ENCODE results near the gene FBXL14. TPM values are rescaled to one million over a fixed set of nuclear protein-coding genes. Genes with fewer than 3 reads are reported as not detected.
A peak's percentile ranks its signal among the peaks of the same experiment; 100 is the strongest.

The FBXL14 gene
- total RNA-seq, 2 donors from 2014 or later = 10.0 to 20.4 TPM

DNA sequence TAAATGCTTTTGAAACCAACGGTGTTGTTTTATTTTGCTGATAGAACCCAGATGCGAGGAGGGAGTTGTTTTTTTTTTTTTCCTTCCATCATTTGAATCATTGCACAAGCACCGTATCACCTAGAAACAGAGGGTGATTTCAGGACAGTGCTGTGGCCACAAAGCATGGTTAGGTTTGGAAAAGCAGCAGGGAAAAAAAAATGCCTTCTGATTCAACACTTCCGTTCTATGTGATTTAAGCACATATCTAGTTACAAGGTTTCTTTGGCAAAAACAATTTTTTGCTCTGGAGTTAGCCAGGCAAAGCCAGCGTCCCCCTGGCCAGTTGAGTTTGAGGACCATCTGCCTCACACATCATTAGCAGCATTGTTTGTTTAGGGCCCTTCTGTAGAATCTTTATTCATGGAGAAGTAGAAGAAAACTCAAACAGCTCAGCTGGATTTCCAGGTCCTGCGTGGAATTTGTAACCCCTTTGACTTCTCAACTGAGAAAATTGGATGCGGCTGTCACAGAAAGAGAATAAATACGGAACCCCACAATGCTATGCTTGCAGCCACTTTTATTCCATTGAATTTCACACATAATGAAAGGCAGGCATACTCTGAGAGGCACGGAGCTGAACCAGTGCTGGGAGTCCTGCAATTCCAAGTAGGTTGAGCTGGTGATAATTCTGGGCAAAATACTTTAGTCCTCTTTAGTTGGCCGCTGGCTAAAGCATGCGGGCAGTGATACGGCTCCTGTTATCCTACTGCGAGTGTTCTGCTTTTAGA lies 17.6 kb upstream of the FBXL14 start:
- 69 to 80% methylated on average over 5 to 13 of the region's 13 CpGs for WGBS, 2 experiments (ENCODE audit: insufficient coverage in 1 of 2, insufficient read length in 1 of 2)
- H3K27me3 Mint-ChIP-seq (ENCODE audit: insufficient read depth) = peaks cover 18% of the 10 kb centered on the region
- H3K9ac ChIP-seq (ENCODE audit: extremely low read depth, low read length, poor library complexity, severe bottlenecking) = no peak overlapping the region
- no peaks in the 10 kb centered on the region for H3K4me1 ChIP-seq (ENCODE audit: control insufficient read depth, insufficient read depth, low read length)
- peaks cover 9% of the 10 kb centered on the region for H3K4me1 Mint-ChIP-seq
- no peaks in the 10 kb centered on the region for H3K9me3 ChIP-seq (ENCODE audit: control insufficient read depth, low read length)
- H3K36me3 ChIP-seq (ENCODE audit: control insufficient read depth, insufficient read depth, low read length) = no peaks in the 10 kb centered on the region
- H3K27ac Mint-ChIP-seq = no peak overlapping the region
- H3K27me3 ChIP-seq (ENCODE audit: control insufficient read depth, insufficient read depth, low read length, poor library complexity, severe bottlenecking) = no peaks in the 10 kb centered on the region
- H3K4me3 Mint-ChIP-seq = no peak overlapping the region
- no peaks in the 10 kb centered on the region for H3K9me3 Mint-ChIP-seq
- H3K4me3 ChIP-seq (ENCODE audit: low read length) = no peak overlapping the region
- peak overlapping the region; percentile 89 for H3K27ac ChIP-seq (ENCODE audit: low read depth, low read length)
- no peak for DNase-seq
- H3K36me3 Mint-ChIP-seq (ENCODE audit: low read depth) = no peaks in the 10 kb centered on the region
- TF ChIP-seq, protein P1, sequence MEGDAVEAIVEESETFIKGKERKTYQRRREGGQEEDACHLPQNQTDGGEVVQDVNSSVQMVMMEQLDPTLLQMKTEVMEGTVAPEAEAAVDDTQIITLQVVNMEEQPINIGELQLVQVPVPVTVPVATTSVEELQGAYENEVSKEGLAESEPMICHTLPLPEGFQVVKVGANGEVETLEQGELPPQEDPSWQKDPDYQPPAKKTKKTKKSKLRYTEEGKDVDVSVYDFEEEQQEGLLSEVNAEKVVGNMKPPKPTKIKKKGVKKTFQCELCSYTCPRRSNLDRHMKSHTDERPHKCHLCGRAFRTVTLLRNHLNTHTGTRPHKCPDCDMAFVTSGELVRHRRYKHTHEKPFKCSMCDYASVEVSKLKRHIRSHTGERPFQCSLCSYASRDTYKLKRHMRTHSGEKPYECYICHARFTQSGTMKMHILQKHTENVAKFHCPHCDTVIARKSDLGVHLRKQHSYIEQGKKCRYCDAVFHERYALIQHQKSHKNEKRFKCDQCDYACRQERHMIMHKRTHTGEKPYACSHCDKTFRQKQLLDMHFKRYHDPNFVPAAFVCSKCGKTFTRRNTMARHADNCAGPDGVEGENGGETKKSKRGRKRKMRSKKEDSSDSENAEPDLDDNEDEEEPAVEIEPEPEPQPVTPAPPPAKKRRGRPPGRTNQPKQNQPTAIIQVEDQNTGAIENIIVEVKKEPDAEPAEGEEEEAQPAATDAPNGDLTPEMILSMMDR (conservative IDR thresholded peaks at IDR 0.05) = no peak

DNA sequence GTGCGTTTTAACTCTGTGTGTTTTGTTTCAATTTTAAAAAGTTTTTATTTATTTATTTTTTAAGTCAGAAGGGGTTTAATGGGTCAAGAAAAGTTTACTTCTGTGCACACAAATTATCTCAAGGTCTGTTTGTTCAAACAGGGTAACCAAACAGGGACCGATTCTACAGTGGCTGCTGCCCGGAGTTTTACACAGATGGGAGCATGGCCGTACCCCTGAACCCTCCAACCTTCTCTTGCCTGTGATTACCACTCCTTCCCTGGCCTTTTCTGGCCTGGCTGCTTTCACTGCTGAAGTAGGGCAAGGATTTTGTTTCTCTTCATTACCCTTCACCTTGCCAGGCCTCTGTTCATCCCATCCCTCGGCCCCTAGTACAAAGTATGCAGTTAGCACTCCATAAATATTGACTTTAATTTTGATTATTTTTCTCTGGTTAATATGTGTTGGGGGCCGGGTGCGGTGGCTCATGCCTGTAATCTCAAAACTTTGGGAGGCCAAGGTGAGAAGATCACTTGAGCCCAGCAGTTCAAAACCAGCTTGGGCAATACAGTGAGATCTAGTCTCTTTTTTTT lies 15.8 kb upstream of the FBXL14 start:
- DNase-seq = no peak
- no peaks in the 10 kb centered on the region for H3K36me3 ChIP-seq (ENCODE audit: control insufficient read depth, insufficient read depth, low read length)
- Mint-ChIP-seq H3K27ac (no peak overlapping the region), H3K9me3 (no peaks in the 10 kb centered on the region), H3K36me3 (ENCODE audit: low read depth) (no peaks in the 10 kb centered on the region), H3K4me1 (peaks cover 20% of the 10 kb centered on the region), H3K27me3 (ENCODE audit: insufficient read depth) (peaks cover 26% of the 10 kb centered on the region), H3K4me3 (no peak overlapping the region)
- no peaks in the 10 kb centered on the region for H3K9me3 ChIP-seq (ENCODE audit: control insufficient read depth, low read length)
- TF ChIP-seq, protein P1 (conservative IDR thresholded peaks at IDR 0.05) = no peak
- H3K27me3 ChIP-seq (ENCODE audit: control insufficient read depth, insufficient read depth, low read length, poor library complexity, severe bottlenecking) = peaks cover 14% of the 10 kb centered on the region
- no peak overlapping the region for H3K4me3 ChIP-seq (ENCODE audit: low read length)
- H3K27ac ChIP-seq (ENCODE audit: low read depth, low read length) = no peak overlapping the region
- WGBS, 2 experiments (ENCODE audit: insufficient coverage in 1 of 2, insufficient read length in 1 of 2) = 92 to 100% methylated on average over 3 to 7 of the region's 7 CpGs
- no peaks in the 10 kb centered on the region for H3K4me1 ChIP-seq (ENCODE audit: control insufficient read depth, insufficient read depth, low read length)
- no peak overlapping the region for H3K9ac ChIP-seq (ENCODE audit: extremely low read depth, low read length, poor library complexity, severe bottlenecking)

DNA sequence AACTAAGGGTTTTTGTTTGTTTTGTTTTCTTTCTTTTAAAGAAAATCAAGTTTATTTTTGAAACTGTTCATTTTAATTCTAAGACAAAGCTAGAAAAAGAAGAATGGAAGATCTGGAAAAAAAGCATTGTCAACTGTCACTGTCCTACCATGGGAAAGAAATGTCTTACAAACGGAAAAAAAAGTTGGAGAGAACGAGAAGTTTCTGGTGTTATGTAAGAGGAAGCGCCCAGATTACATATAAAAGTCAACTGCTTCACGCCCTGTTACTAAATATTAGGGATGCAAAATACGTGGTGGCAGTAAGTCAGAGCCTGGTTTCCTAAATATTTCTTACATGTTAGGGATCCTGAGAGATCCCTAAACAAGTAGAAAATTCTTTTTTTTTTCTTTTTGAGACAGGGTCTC lies 14.3 kb upstream of the FBXL14 start:
- Mint-ChIP-seq H3K9me3 (no peaks in the 10 kb centered on the region), H3K4me1 (peaks cover 20% of the 10 kb centered on the region), H3K27me3 (ENCODE audit: insufficient read depth) (peaks cover 36% of the 10 kb centered on the region), H3K27ac (no peak overlapping the region), H3K4me3 (no peak overlapping the region), H3K36me3 (ENCODE audit: low read depth) (no peaks in the 10 kb centered on the region)
- H3K4me3 ChIP-seq (ENCODE audit: low read length) = no peak overlapping the region
- H3K27me3 ChIP-seq (ENCODE audit: control insufficient read depth, insufficient read depth, low read length, poor library complexity, severe bottlenecking) = peaks cover 14% of the 10 kb centered on the region
- H3K4me1 ChIP-seq (ENCODE audit: control insufficient read depth, insufficient read depth, low read length) = no peaks in the 10 kb centered on the region
- no peak overlapping the region for H3K27ac ChIP-seq (ENCODE audit: low read depth, low read length)
- TF ChIP-seq, protein P1 (conservative IDR thresholded peaks at IDR 0.05) = no peak
- no peaks in the 10 kb centered on the region for H3K36me3 ChIP-seq (ENCODE audit: control insufficient read depth, insufficient read depth, low read length)
- 80 to 87% methylated on average over 5 of the region's 5 CpGs for WGBS, 2 experiments (ENCODE audit: insufficient coverage in 1 of 2, insufficient read length in 1 of 2)
- H3K9ac ChIP-seq (ENCODE audit: extremely low read depth, low read length, poor library complexity, severe bottlenecking) = no peak overlapping the region
- no peak for DNase-seq
- H3K9me3 ChIP-seq (ENCODE audit: control insufficient read depth, low read length) = no peaks in the 10 kb centered on the region
